ENCODE measurements around the gene CNTN4. TPM values are rescaled to one million over a fixed set of nuclear protein-coding genes. Genes with fewer than 3 reads are reported as not detected.

CNTN4 gene
- total RNA-seq, 1 donor from 2014 or later = not detected

DNA sequence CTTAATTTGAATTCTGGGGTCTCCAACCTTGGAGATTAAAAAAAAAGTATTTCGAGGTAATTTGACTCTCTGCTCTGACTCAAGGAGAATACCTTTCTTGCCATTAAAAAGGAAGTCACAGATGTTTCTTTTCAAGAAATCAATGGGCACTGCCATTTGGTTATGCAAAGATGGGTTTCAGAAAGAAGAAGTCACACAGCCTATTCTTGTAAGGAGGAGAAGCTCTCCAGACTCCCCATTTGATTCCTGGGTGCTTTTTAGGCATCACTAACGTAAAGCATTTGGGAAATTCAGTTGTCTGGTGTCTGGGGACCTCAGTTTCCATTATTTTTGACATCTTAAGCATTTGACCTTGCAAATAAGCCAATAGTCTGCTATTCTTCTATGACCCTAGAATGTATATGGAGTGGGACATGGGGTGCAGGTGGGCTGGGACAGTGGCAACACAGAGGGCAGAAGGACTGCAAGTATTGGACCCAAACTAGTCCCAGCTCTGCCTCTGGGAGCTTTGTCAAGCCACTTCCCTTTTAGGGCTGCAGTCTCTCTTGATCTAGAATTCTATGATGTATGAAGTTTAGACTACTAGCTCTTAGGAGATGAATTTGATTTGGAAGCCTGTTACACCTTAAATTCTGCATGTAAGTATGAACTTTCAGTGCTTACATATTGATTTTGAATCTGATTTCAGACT lies 983.7 kb downstream of the CNTN4 start:
- intact Hi-C loops (cut with micrococcal nuclease) = no loop called here

DNA sequence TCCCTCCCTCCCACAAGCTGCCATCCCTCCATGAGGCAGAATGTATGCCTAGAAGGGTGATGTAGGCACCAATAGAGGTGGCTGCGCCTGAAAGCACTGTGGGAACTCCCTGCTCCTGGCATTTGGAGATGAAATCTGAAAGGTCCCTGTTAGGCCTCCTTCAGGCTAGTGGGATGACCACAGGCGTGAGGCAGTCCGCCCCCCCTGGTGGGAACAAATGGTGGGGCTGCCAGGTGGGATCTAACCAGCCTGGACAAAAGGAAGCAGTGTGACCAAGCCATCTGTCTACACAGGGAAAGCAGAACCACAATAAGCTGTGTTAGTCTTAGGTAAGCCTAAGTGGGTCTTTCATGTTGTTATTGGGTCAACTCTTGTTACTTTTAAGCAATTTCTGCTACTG lies 986.2 kb downstream of the CNTN4 start:
- intact Hi-C loops (cut with micrococcal nuclease) = no loop called here

DNA sequence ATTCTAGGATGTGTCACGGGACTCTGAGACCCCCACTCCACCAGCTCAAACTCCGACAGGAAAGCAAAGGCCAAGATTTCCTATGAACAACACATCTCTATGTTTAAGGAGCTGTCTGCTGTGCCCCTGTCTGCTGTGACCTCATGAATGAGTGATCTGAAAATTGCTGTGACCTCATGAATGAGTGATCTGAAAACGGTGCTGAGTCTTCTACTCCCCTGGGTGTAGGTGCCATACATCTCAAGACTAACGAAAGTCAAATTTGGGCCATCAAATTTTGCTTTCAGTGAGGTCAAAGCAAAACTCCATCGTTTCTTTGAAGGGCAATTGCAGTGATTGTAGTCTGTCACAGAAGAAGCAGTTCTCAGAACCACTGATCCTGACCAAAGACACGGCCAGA lies 987.1 kb downstream of the CNTN4 start:
- intact Hi-C loops (cut with micrococcal nuclease) = no loop called here

DNA sequence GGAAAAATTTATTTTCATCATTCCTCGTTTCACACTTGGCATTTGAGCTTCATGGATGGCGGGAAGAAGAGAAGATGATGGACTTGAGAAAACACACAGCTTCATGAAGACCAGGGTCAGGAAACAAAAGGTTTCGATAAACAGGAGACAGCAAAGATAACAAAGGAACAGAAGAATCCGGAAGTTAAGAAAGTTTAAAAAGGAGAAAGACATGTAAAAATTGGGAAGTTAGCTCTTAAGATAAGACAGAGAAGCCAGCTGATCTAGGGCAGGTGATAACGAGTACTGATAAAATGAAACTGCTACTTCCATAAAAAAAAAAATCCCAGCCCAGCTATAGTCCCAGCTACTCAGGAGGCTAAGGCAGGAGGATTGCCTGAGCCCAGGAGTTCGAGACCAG lies 987.6 kb downstream of the CNTN4 start:
- intact Hi-C loops (cut with micrococcal nuclease) = no loop called here

DNA sequence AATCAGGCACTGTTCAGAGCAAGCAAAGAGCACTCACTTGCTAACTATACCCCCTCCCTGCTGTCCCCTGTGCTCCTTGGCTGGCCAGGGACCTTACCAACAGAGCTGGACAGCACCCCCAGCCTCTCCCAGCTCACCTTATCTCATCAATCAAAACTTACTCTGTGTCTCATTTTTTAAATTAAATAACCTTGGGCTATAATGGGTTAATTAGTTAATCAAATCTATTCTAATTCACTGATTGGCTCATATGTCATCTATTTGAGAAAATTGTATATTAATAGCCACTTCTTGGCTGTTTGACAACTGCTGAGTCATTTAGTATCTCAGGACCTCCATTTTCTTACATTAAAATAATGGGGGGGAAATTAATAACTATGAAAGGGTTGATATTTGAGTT lies 988.6 kb downstream of the CNTN4 start:
- intact Hi-C loops (cut with micrococcal nuclease) = no loop called here

DNA sequence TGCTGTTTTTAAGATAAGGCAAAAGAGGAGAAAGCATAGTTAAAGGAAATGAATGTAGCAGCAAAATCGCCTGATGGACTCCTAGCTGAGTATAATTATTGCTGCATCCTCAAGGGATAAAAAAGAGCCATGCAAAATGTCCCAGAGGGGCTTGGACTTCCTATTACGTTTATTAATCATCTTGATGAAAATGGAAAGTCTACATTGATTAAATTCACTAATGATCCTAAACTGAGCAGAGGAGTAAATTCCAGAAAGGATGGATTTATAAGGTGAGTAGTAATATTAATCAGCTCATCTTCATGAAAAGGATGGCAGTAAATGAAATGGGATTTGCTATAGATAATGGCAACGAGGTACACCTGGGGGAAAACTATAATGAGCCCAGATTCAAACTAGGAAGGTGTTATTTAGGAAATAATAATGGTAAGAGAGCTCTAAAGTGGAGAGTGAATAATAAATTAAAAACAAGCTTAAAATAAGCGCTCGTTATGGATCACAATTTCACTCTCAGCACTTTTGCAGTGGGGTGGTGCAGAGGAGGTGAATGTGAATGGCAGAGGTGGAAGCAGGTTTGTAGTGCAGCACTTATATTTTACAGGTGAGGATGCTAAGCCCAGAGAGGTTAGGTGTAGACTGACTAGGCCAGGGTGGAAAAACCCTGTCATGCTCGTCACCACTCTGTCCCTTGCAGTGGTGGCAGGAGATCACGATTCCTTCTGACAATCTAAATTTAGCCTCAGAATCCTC lies 989.2 kb downstream of the CNTN4 start:
- intact Hi-C loops (cut with micrococcal nuclease) = no loop called here

DNA sequence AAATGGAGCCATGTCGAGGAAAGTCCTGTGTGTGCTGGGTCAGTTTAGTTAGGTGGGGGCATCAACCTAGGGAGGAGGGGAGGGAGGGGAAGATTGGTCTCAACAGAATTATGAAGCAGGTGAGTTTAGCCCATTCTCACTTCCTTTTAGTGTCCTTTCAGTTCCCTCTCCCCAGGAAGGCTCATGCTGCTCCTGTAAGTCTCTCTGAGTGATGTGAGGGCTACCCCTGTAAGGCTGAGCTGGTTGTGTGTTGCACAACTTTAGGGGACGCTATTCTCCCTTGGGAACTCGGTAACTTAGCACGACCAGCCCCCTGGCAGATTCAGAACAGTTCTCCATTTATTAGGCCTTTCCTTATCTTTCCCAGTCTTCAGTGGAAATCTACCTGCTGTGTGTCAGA lies 990.4 kb downstream of the CNTN4 start:
- intact Hi-C loops (cut with micrococcal nuclease) = no loop called here

DNA sequence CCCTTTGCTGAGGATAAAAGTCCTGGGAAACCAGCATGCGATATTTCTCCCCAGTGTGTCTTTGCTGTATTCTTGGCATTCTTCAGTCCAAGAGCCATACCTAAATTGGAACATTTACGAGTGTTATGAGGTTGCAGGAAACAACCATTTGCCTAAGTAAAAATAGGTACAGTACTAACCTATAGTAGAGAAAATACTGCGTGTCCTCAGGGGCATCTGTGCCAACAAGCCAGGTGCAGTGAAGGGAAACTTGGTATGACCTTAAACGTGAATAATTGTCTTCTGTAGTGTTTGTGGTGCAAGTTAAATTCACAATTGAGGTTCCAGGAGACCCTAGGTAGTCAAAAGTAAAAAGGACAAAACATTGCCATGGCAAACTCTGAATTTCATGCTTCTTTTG lies 999.3 kb downstream of the CNTN4 start:
- intact Hi-C loops (cut with micrococcal nuclease) = no loop called here

DNA sequence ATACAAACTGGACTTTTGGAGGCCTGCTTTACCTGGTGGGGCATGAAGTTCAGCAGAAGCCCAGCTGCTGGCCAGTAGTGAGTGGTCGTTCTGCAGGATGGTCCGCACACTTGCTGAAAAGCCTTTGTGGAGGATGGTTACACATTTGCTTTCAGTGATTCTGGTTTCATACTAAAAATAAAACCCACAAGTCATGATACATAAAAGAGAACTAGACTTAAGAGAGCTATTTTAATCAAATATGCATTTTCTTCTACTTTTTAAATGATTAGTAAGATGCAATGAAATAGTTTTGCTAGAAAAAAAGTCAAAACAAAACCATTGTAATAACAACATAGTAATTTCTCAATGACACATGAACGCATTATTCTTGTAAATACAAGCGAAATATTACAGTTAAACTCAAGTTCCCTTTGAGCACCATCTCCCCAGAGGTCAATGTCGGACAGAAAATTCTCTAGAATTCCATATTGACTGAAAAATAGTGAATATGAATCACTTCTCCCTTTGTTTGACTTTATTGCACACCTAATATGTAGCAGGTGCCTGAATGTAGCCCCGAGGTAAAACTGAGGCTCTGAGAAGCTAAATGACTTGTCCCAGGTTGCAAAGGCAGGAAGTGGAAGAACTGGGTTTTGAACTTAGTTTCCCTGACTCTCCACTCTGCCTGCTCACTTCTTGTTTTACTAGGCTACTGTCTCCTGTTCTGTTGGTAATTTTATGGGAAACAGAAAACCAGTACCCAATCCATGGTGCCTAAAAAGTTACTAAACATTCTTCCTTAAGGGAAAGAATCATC lies 1003.2 kb downstream of the CNTN4 start:
- intact Hi-C loops (cut with micrococcal nuclease) = no loop called here

DNA sequence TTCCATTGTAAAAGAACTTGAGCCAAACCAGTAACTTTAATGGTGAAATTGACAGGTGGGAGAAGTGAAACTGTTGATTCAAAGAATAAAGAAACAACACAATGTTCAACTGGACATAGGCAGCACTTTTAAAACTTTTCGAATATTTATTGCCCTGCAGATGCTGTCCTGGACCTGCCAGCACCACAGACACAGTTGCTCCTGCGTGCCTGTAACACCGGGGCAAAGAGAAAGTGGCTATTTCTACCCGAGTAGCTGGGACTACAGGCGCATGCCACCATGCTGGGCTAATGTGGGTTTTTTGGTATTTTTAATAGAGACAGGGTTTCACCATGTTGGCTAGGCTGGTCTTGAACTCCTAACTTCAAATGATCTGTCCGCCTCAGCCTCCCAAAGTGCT lies 1004.1 kb downstream of the CNTN4 start:
- intact Hi-C loops (cut with micrococcal nuclease) = no loop called here

DNA sequence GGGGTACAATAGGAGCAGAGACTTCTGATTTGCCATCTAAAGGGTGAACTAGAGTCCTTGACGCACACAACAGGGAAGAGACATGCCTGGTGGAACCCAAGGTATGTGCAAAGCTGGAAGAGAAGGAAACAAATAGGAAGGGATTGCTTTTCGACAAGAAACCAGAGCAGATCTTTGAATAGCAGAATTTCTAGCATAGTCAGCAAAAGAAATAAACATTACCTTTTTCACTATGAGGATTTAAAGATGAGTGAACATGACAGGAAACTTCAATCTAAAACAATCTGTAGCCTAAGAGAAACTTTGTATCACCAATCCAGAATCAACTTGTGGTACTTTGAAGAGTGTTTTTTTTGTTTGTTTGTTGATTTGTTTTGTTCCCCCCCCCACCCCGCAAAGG lies 1006.6 kb downstream of the CNTN4 start:
- intact Hi-C loops (cut with micrococcal nuclease) = no loop called here

DNA sequence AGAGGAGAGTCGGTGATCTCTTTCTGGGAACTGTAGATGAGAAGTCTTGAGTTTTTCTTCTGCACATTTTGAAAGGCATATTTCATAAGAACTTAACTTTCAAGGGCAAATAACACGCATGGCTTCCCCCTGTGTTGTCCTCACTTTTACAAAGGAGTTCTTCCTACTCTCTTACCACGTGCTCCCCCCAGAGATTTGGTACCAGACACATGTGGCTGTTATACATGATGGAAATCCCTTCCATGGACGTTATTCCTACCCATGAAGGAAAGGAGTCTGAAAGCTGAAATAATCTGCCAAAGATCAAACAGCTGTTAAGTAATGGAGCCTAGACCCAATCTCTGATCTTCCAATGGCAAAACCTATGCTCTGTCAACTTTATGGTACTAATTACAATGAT lies 1007.1 kb downstream of the CNTN4 start:
- intact Hi-C loops (cut with micrococcal nuclease) = no loop called here

DNA sequence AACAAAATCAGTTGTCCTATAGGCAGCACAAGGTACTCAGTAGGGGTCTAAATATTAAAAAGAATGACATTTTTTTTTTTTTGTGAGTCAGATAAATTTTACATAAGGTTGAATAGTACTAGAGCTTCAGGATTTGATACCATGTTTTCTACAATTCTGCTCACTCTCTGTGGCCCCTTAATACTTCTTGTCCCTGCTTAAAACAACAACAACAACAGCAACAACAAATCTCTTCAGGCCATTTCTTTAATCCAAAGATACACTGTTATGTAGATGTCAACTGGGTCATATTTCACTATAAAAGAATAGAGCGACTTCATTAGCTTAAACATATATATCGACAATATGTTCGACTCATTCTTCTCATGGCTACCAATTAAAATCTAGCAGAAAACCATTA lies 1008.5 kb downstream of the CNTN4 start:
- intact Hi-C loops (cut with micrococcal nuclease) = no loop called here
